Liver (tissue), 9 donors: ENCODE data around the gene IFNG-AS1. TPM values are rescaled to one million over a fixed set of nuclear protein-coding genes. Genes with fewer than 3 reads are reported as not detected.

Experiments used
- DNase-seq: peaks from one replicate; pipeline ENCODE4 v3.0.0-alpha.2; 2017; ENCODE audit warnings: low spot score
- H3K27ac ChIP-seq, 2 donors: one replicate each; pipeline ENCODE4 v1.7.0; 2013; ENCODE audit warnings: inconsistent platforms in 2 of 2, low read length in 2 of 2, control low read depth in 1 of 2, low read depth in 1 of 2, mild to moderate bottlenecking in 1 of 2
- H3K27me3 ChIP-seq, 4 donors: one replicate each; pipeline versions ENCODE4 v1.6.1 to v1.7.0; 2013; ENCODE audit warnings: low read length in 3 of 4, inconsistent platforms in 1 of 4, mild to moderate bottlenecking in 1 of 4, moderate library complexity in 1 of 4; ENCODE audit not compliant: control insufficient read depth in 4 of 4, insufficient read depth in 4 of 4
- H3K36me3 ChIP-seq, 4 donors: one replicate each; pipeline versions ENCODE4 v1.6.1 to v1.7.0; 2013; ENCODE audit warnings: low read length in 3 of 4, mild to moderate bottlenecking in 3 of 4, low read depth in 1 of 4, moderate library complexity in 1 of 4; ENCODE audit not compliant: control insufficient read depth in 4 of 4, insufficient read depth in 3 of 4
- H3K4me1 ChIP-seq, 4 donors: one replicate each; pipeline versions ENCODE4 v1.6.1 to v1.7.0; 2013; ENCODE audit warnings: low read length in 3 of 4, mild to moderate bottlenecking in 3 of 4, moderate library complexity in 1 of 4; ENCODE audit not compliant: control insufficient read depth in 4 of 4, insufficient read depth in 4 of 4
- H3K4me3 ChIP-seq, 3 donors: one replicate each; pipeline versions ENCODE4 v1.6.1 to v1.7.0; 2013; ENCODE audit warnings: low read length in 3 of 3, control low read depth in 1 of 3, low read depth in 1 of 3, mild to moderate bottlenecking in 1 of 3
- H3K9ac ChIP-seq, 2 donors: one replicate each; pipeline ENCODE4 v1.7.0; 2013; ENCODE audit warnings: low read length in 2 of 2, mild to moderate bottlenecking in 2 of 2, moderate library complexity in 2 of 2, control low read depth in 1 of 2, low read depth in 1 of 2
- H3K9me3 ChIP-seq, 4 donors: one replicate each; pipeline versions ENCODE4 v1.6.1 to v1.7.0; 2013; ENCODE audit warnings: low read length in 3 of 4; ENCODE audit not compliant: control insufficient read depth in 4 of 4
- CTCF ChIP-seq: fragments of 150-350 bp; IDR thresholded peaks from 2 replicates; pipeline ENCODE4 v1.5.1; 2017; ENCODE audit warnings: improper control_type of control experiment, low read depth, low read length; ENCODE audit not compliant: missing input control
- EGR1 ChIP-seq, 2 donors: IDR thresholded peaks; 2 replicates each; pipeline ENCODE4 v1.6.1; 2016 to 2018; ENCODE audit warnings: antibody characterized with exemption in 2 of 2, low read depth in 2 of 2
- FOXA1 ChIP-seq: IDR thresholded peaks from 2 replicates; pipeline ENCODE4 v1.6.1; 2016; ENCODE audit warnings: antibody characterized with exemption
- FOXA2 ChIP-seq: IDR thresholded peaks from 2 replicates; pipeline ENCODE4 v1.6.1; 2016; ENCODE audit warnings: antibody characterized with exemption
- GABPA ChIP-seq, 2 donors: IDR thresholded peaks in 1 of 2; conservative IDR thresholded peaks in 1 of 2; 2 replicates each; pipeline ENCODE4 v1.6.1; 2016; ENCODE audit warnings: antibody characterized with exemption in 2 of 2, mild to moderate bottlenecking in 1 of 2, moderate library complexity in 1 of 2
- HNF4A ChIP-seq, 2 donors: conservative IDR thresholded peaks; 2 replicates each; pipeline ENCODE4 v1.6.1; 2016; ENCODE audit warnings: antibody characterized with exemption in 2 of 2, mild to moderate bottlenecking in 2 of 2
- HNF4G ChIP-seq: IDR thresholded peaks from 2 replicates; pipeline ENCODE4 v1.6.1; 2016; ENCODE audit warnings: antibody characterized with exemption
- JUND ChIP-seq, 2 donors: IDR thresholded peaks; 2 replicates each; pipeline ENCODE4 v1.6.1; 2016; ENCODE audit warnings: antibody characterized with exemption in 2 of 2
- NR2F2 ChIP-seq: IDR thresholded peaks from 2 replicates; pipeline ENCODE4 v1.6.1; 2016; ENCODE audit warnings: antibody characterized with exemption
- RAD21 ChIP-seq, 2 donors: IDR thresholded peaks; 2 replicates each; pipeline ENCODE4 v1.6.1; 2016; ENCODE audit warnings: antibody characterized with exemption in 2 of 2, mild to moderate bottlenecking in 2 of 2
- RXRA ChIP-seq, 2 donors: IDR thresholded peaks; 2 replicates each; pipeline ENCODE4 v1.6.1; 2017 to 2018; ENCODE audit warnings: antibody characterized with exemption in 2 of 2, mild to moderate bottlenecking in 1 of 2
- SP1 ChIP-seq: IDR thresholded peaks from 2 replicates; pipeline ENCODE4 v1.6.1; 2018; ENCODE audit warnings: antibody characterized with exemption, mild to moderate bottlenecking
- TAF1 ChIP-seq: conservative IDR thresholded peaks from 2 replicates; pipeline ENCODE4 v1.6.1; 2016; ENCODE audit warnings: antibody characterized with exemption, mild to moderate bottlenecking
- YY1 ChIP-seq: IDR thresholded peaks from 2 replicates; pipeline ENCODE4 v1.6.1; 2016; ENCODE audit warnings: antibody characterized with exemption, mild to moderate bottlenecking
- polyA plus RNA-seq, 2 donors: library from polyadenylated mRNA; stranded (reverse) in 1 of 2; unstranded in 1 of 2; fragments of 200-250 nt in 1 of 2; fragments of >200 nt in 1 of 2; fragmentation: Nextera tagmentation in 1 of 2; extraction: Ambion mirVana in 1 of 2; gene quantifications; one replicate each; pipeline versions ENCODE4 v1.2.1 to v1.2.3, GENCODE V29; 2013 to 2015
- total RNA-seq, 2 donors: library from RNA; depleted of rRNA; stranded (reverse); fragments of >200 nt; gene quantifications; one replicate each; pipeline ENCODE4 v1.2.3, GENCODE V29; 2014
- TF ChIP-seq, protein P1 (sequence below): IDR thresholded peaks from 2 replicates; pipeline ENCODE4 v1.6.1; 2016; ENCODE audit warnings: antibody characterized with exemption
- TF ChIP-seq, protein P2 (sequence below): IDR thresholded peaks from 2 replicates; pipeline ENCODE4 v1.6.1; 2016; ENCODE audit warnings: antibody characterized with exemption
- TF ChIP-seq, protein P3 (sequence below): IDR thresholded peaks from 2 replicates; pipeline ENCODE4 v1.6.1; 2016; ENCODE audit warnings: antibody characterized with exemption
- TF ChIP-seq, protein P4 (sequence below): IDR thresholded peaks from 2 replicates; pipeline ENCODE4 v1.6.1; 2016; ENCODE audit warnings: antibody characterized with exemption, mild to moderate bottlenecking
- donor health status: healthy.
- donor health status: healthy.
- donor health status: healthy.
- donor health status: healthy.
- donor health status: healthy.

The IFNG-AS1 gene
- total and polyA plus RNA-seq, 4 donors, result 0.24 to 1.0 TPM; not detected in 2

DNA sequence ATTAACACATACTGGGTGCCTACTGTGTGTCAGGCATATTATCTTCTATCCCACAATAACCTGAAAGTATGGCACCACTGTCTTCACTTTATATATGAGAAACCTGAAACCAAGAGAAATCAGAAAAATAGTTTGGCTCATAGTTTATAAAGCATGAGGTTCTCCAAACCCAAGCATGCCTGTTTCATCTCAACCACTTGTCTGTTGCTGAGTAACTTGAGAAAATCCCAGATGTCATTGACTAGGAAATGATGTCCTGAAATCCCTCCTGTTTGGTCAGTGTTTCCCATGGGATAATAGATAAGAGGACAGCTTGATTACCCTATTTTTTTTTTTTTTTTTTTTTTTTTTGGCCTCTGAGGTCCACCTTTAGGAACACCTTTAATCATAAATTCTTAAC lies 2.6 kb upstream of the IFNG-AS1 start:
- no peaks in the 10 kb centered on the region for H3K36me3 ChIP-seq
- no peak for DNase-seq
- H3K27ac ChIP-seq, result no peak overlapping the region
- peaks cover 0 to 8% (median 0%) of the 10 kb centered on the region in 4 donors for H3K27me3 ChIP-seq
- no peaks in the 10 kb centered on the region for H3K9me3 ChIP-seq
- no peaks in the 10 kb centered on the region for H3K4me1 ChIP-seq
- no peak overlapping the region for H3K9ac ChIP-seq
- TF ChIP-seq TAF1, result no peak
- no peak for TF ChIP-seq CTCF
- no peak for TF ChIP-seq JUND (IDR thresholded peaks at IDR 0.05)
- no peak for TF ChIP-seq NR2F2
- TF ChIP-seq, protein P1, sequence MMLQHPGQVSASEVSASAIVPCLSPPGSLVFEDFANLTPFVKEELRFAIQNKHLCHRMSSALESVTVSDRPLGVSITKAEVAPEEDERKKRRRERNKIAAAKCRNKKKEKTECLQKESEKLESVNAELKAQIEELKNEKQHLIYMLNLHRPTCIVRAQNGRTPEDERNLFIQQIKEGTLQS, result no peak
- no peak for TF ChIP-seq HNF4A (conservative IDR thresholded peaks at IDR 0.05)
- TF ChIP-seq, protein P2, sequence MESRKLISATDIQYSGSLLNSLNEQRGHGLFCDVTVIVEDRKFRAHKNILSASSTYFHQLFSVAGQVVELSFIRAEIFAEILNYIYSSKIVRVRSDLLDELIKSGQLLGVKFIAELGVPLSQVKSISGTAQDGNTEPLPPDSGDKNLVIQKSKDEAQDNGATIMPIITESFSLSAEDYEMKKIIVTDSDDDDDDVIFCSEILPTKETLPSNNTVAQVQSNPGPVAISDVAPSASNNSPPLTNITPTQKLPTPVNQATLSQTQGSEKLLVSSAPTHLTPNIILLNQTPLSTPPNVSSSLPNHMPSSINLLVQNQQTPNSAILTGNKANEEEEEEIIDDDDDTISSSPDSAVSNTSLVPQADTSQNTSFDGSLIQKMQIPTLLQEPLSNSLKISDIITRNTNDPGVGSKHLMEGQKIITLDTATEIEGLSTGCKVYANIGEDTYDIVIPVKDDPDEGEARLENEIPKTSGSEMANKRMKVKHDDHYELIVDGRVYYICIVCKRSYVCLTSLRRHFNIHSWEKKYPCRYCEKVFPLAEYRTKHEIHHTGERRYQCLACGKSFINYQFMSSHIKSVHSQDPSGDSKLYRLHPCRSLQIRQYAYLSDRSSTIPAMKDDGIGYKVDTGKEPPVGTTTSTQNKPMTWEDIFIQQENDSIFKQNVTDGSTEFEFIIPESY, result no peak
- no peak for TF ChIP-seq GABPA (IDR thresholded peaks at IDR 0.05 in 1 of 2, conservative IDR thresholded peaks at IDR 0.05 in 1 of 2)
- no peak for TF ChIP-seq RAD21 (IDR thresholded peaks at IDR 0.05)
- no peak for TF ChIP-seq EGR1 (IDR thresholded peaks at IDR 0.05; ENCODE audit: low read depth in 2 of 2)
- TF ChIP-seq YY1, result no peak
- TF ChIP-seq SP1, result no peak
- TF ChIP-seq RXRA (IDR thresholded peaks at IDR 0.05), result no peak
- TF ChIP-seq FOXA2, result no peak
- no peak for TF ChIP-seq FOXA1
- TF ChIP-seq, protein P3, sequence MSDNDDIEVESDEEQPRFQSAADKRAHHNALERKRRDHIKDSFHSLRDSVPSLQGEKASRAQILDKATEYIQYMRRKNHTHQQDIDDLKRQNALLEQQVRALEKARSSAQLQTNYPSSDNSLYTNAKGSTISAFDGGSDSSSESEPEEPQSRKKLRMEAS, result no peak
- no peak for TF ChIP-seq HNF4G
- TF ChIP-seq, protein P4, sequence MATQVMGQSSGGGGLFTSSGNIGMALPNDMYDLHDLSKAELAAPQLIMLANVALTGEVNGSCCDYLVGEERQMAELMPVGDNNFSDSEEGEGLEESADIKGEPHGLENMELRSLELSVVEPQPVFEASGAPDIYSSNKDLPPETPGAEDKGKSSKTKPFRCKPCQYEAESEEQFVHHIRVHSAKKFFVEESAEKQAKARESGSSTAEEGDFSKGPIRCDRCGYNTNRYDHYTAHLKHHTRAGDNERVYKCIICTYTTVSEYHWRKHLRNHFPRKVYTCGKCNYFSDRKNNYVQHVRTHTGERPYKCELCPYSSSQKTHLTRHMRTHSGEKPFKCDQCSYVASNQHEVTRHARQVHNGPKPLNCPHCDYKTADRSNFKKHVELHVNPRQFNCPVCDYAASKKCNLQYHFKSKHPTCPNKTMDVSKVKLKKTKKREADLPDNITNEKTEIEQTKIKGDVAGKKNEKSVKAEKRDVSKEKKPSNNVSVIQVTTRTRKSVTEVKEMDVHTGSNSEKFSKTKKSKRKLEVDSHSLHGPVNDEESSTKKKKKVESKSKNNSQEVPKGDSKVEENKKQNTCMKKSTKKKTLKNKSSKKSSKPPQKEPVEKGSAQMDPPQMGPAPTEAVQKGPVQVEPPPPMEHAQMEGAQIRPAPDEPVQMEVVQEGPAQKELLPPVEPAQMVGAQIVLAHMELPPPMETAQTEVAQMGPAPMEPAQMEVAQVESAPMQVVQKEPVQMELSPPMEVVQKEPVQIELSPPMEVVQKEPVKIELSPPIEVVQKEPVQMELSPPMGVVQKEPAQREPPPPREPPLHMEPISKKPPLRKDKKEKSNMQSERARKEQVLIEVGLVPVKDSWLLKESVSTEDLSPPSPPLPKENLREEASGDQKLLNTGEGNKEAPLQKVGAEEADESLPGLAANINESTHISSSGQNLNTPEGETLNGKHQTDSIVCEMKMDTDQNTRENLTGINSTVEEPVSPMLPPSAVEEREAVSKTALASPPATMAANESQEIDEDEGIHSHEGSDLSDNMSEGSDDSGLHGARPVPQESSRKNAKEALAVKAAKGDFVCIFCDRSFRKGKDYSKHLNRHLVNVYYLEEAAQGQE, result no peak
- H3K4me3 ChIP-seq, result no peak overlapping the region
